Choroid plexus epithelial cell (primary cell): ENCODE results near the gene DVL3.

ENCODE experiments used
- DNase-seq: peaks from one replicate; pipeline ENCODE4 v3.0.0-alpha.2; 2010; ENCODE audit warnings: low read depth
- H3K4me3 ChIP-seq: 2 replicates; pipeline ENCODE4 v1.5.1; 2011; ENCODE audit warnings: low read depth, mild to moderate bottlenecking, control low read depth, low read length, moderate library complexity
- CTCF ChIP-seq: conservative IDR thresholded peaks from 2 replicates; pipeline ENCODE4 v1.5.1; 2011; ENCODE audit warnings: low read depth, mild to moderate bottlenecking, control low read depth, inconsistent platforms, low read length, moderate library complexity

The DVL3 gene

GRCh38 chr3:184203526-184203925 is 48.3 kb downstream of the DVL3 start:
- TF ChIP-seq CTCF = no peak
- H3K4me3 ChIP-seq = no peak overlapping the region
- no peak for DNase-seq

- H3K4me3 ChIP-seq = no peak overlapping the region
- no peak for TF ChIP-seq CTCF
- DNase-seq = peak; percentile 35
Observed at GRCh38 chr3:184209146-184209923, 54.2 kb downstream of the DVL3 start.

GRCh38 chr3:184211297-184211696 is 56.1 kb downstream of the DVL3 start:
- DNase-seq = no peak

GRCh38 chr3:184211718-184212117 is 56.5 kb downstream of the DVL3 start:
- no peak for DNase-seq
- no peak for TF ChIP-seq CTCF
- no peak overlapping the region for H3K4me3 ChIP-seq

More at GRCh38 chr3:184211297-184211696, 56.1 kb downstream of the DVL3 start:
- TF ChIP-seq CTCF = no peak
- no peak overlapping the region for H3K4me3 ChIP-seq

- H3K4me3 ChIP-seq = no peak overlapping the region
- TF ChIP-seq CTCF = no peak
- DNase-seq = no peak
Observed at GRCh38 chr3:184218814-184219213, 63.6 kb downstream of the DVL3 start.

- no peak overlapping the region for H3K4me3 ChIP-seq
- no peak for DNase-seq
- no peak for TF ChIP-seq CTCF
Observed at GRCh38 chr3:184222521-184222920, 67.3 kb downstream of the DVL3 start.
